Caco-2 (cell line): ENCODE measurements around the gene GRID1. TPM values are rescaled to one million over a fixed set of nuclear protein-coding genes. Genes with fewer than 3 reads are reported as not detected.

ENCODE experiments used
- BruUV-seq: library from RNA; stranded (reverse); fragments of 400-500 nt; replicated peaks from 2 replicates; lab custom pipeline; 2021; lab: Mats Ljungman, UMichigan
- CTCF ChIA-PET: fragments of 300-600 bp; sonication (Branson Sonifier 250); formaldehyde crosslinking; loops from one replicate; lab custom pipeline; 2022; ENCODE audit warnings: antibody characterized with exemption; lab: Charles Lee
- POLR2A ChIA-PET: fragments of 300-600 bp; sonication (Branson Sonifier 250); formaldehyde crosslinking; loops from one replicate; lab custom pipeline; 2022; ENCODE audit warnings: antibody characterized with exemption; lab: Charles Lee
- DNase-seq, 2 experiments: peaks; one replicate each; pipeline versions ENCODE4 v3.0.0 to v3.0.0-alpha.2; 2020 to 2022
- H3K27me3 ChIP-seq: replicated peaks from 2 replicates; pipeline ENCODE4 v1.6.0; 2011; ENCODE audit warnings: low read length; ENCODE audit not compliant: control insufficient read depth, insufficient read depth
- H3K36me3 ChIP-seq: 2 replicates; pipeline ENCODE4 v1.5.1; 2011; ENCODE audit warnings: low read length; ENCODE audit not compliant: control insufficient read depth, insufficient read depth
- H3K4me1 ChIP-seq: fragments of 250-450 bp; sonication (Bioruptor Pico); 2 replicates; pipeline ENCODE4 v1.5.1; 2020; ENCODE audit warnings: mild to moderate bottlenecking
- H3K4me3 ChIP-seq: 2 replicates; pipeline ENCODE4 v1.5.1; 2011; ENCODE audit warnings: low read depth, mild to moderate bottlenecking, control low read depth, low read length
- H3K9me3 ChIP-seq: fragments of 250-450 bp; sonication (Bioruptor Pico); 2 replicates; pipeline ENCODE4 v1.5.1; 2020; ENCODE audit warnings: mild to moderate bottlenecking, moderate library complexity
- H3K27ac Mint-ChIP-seq: one replicate; pipeline ENCODE4 v1.8.0; 2022; ENCODE audit warnings: mixed read lengths; ENCODE audit not compliant: unreplicated experiment
- H3K27me3 Mint-ChIP-seq: one replicate; pipeline ENCODE4 v1.8.0; 2022; ENCODE audit warnings: mixed read lengths; ENCODE audit not compliant: insufficient read depth, unreplicated experiment
- H3K36me3 Mint-ChIP-seq: one replicate; pipeline ENCODE4 v1.8.0; 2022; ENCODE audit warnings: mild to moderate bottlenecking, mixed read lengths; ENCODE audit not compliant: insufficient read depth, unreplicated experiment
- H3K4me1 Mint-ChIP-seq: one replicate; pipeline ENCODE4 v1.8.0; 2022; ENCODE audit warnings: low read depth, mixed read lengths; ENCODE audit not compliant: unreplicated experiment
- H3K4me3 Mint-ChIP-seq: one replicate; pipeline ENCODE4 v1.8.0; 2022; ENCODE audit warnings: mild to moderate bottlenecking, moderate library complexity, mixed read lengths; ENCODE audit not compliant: unreplicated experiment
- H3K9me3 Mint-ChIP-seq: one replicate; pipeline ENCODE4 v1.8.0; 2022; ENCODE audit warnings: mixed read lengths; ENCODE audit not compliant: unreplicated experiment
- intact Hi-C: fragments of 100-400 bp; cut with micrococcal nuclease; formaldehyde crosslinking; loops from one replicate; pipeline ENCODE4 v1.10.0; 2022; ENCODE audit not compliant: unreplicated experiment
- total RNA-seq: library from RNA; stranded (reverse); gene quantifications from 2 replicates; pipeline ENCODE4 v1.2.3, GENCODE V29; 2022
- TF ChIP-seq, protein P1 (sequence below), 2 experiments: fragments of 200-600 bp in 1 of 2; IDR thresholded peaks; 1 replicate in 1 of 2; 2 replicates in 1 of 2; pipeline versions ENCODE4 v1.5.1 to v1.8.0; 2011 to 2022; ENCODE audit warnings: antibody characterized with exemption in 1 of 2, control low read depth in 1 of 2, inconsistent platforms in 1 of 2, low read depth in 1 of 2, low read length in 1 of 2, mild to moderate bottlenecking in 1 of 2, moderate library complexity in 1 of 2; ENCODE audit not compliant: insufficient read depth in 1 of 2, severe bottlenecking in 1 of 2, unreplicated experiment in 1 of 2

The GRID1 gene
- total RNA-seq, 1 experiment from 2014 or later = 8.0 TPM

DNA sequence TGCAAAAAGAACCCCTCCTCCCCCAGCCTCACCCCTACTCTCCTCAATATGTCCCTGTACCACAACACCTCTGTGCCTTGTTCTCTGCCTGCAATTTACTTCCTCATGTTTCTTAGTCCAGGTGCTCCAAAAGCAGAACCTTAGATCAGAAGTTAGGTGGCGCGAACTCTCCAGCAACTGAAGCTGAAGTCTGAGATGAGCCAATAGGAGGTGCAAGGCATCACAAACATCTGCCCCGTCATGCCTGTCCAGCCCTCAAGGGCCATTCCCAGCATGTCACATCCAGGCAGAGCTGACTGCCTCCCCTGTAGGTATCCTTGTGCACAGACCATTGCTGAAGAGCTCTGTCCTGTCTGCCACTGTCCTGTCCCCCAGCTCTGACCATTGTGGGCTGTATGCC lies 508.8 kb downstream of the GRID1 start:
- H3K27ac Mint-ChIP-seq = no peak overlapping the region
- DNase-seq = no peak
- H3K27me3 Mint-ChIP-seq = peaks cover 3% of the 10 kb centered on the region

DNA sequence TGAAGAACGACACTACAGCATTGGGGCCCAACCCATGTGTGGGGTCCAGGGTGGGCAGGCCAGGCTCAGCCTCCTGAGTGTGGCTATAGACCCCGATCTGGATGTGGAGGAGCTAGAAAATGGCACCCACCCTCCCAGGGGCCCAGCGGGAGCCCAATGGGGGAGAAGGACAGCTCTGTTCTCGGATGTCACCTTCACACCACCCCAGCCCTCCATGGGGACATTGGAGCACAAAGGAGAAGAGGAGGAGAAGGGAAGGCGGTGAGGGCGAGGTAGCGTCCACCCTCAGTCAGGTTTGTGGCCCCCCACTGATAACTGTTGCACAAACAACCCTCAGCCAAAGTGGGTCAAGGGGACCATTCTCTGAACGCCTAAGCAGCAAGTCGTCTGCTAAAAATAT lies 509.3 kb downstream of the GRID1 start:
- Mint-ChIP-seq H3K27ac (no peak overlapping the region), H3K4me3 (no peak overlapping the region), H3K9me3 (peaks cover 14% of the 10 kb centered on the region), H3K36me3 (peaks cover 4% of the 10 kb centered on the region), H3K27me3 (peaks cover 3% of the 10 kb centered on the region), H3K4me1 (peaks cover 3% of the 10 kb centered on the region)
- DNase-seq = no peak
- Histone ChIP-seq H3K9me3 (no peaks in the 10 kb centered on the region), H3K4me1 (no peaks in the 10 kb centered on the region), H3K4me3 (no peak overlapping the region), H3K36me3 (no peaks in the 10 kb centered on the region), H3K27me3 (no peaks in the 10 kb centered on the region)
- TF ChIP-seq, protein P1, sequence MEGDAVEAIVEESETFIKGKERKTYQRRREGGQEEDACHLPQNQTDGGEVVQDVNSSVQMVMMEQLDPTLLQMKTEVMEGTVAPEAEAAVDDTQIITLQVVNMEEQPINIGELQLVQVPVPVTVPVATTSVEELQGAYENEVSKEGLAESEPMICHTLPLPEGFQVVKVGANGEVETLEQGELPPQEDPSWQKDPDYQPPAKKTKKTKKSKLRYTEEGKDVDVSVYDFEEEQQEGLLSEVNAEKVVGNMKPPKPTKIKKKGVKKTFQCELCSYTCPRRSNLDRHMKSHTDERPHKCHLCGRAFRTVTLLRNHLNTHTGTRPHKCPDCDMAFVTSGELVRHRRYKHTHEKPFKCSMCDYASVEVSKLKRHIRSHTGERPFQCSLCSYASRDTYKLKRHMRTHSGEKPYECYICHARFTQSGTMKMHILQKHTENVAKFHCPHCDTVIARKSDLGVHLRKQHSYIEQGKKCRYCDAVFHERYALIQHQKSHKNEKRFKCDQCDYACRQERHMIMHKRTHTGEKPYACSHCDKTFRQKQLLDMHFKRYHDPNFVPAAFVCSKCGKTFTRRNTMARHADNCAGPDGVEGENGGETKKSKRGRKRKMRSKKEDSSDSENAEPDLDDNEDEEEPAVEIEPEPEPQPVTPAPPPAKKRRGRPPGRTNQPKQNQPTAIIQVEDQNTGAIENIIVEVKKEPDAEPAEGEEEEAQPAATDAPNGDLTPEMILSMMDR (IDR thresholded peaks at IDR 0.05; ENCODE audit: insufficient read depth in 1 of 2, low read depth in 1 of 2, low read length in 1 of 2, severe bottlenecking in 1 of 2, unreplicated experiment in 1 of 2) = no peak
- BruUV-seq = no TSS peak
- CTCF ChIA-PET = no interaction called here
- intact Hi-C loops = no loop called here
- POLR2A ChIA-PET = no interaction called here

More for the DNA sequence above, 508.8 kb downstream of the GRID1 start:
- Histone ChIP-seq H3K36me3 (no peaks in the 10 kb centered on the region), H3K9me3 (no peaks in the 10 kb centered on the region), H3K4me1 (0 out of 2 replicates have a peak, but pooled peaks cover 1% of the 10 kb centered on the region), H3K4me3 (no peak overlapping the region), H3K27me3 (no peaks in the 10 kb centered on the region)
- BruUV-seq = no TSS peak
- POLR2A ChIA-PET = no interaction called here
- Mint-ChIP-seq H3K4me3 (no peak overlapping the region), H3K36me3 (peaks cover 2% of the 10 kb centered on the region), H3K9me3 (peaks cover 10% of the 10 kb centered on the region), H3K4me1 (peaks cover 8% of the 10 kb centered on the region)
- intact Hi-C loops = no loop called here
- TF ChIP-seq, protein P1 (IDR thresholded peaks at IDR 0.05; ENCODE audit: insufficient read depth in 1 of 2, low read depth in 1 of 2, low read length in 1 of 2, severe bottlenecking in 1 of 2, unreplicated experiment in 1 of 2) = no peak
- CTCF ChIA-PET = no interaction called here

DNA sequence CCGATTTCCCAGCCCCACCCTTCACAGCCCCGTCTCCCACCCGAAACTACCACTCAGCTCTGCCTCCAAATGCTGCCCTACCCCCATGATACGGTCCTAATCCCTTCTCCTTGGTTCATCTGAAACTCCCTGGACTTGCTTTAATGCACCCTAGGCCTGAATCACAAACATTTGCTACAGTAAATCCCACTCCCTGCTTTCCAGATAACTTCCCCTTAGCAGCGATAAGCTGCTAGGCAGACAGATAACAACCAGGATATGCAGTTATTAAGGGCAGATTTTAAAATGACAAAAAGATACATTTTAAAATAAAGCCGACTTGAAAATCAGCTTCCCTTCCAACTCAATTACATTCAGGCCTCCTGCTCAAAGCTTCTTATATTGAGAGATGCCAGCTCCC lies 514.7 kb downstream of the GRID1 start:
- Mint-ChIP-seq H3K27me3 (peaks cover 5% of the 10 kb centered on the region), H3K9me3 (peaks cover 14% of the 10 kb centered on the region), H3K4me3 (no peak overlapping the region)

More for the DNA sequence above, 514.7 kb downstream of the GRID1 start:
- no peaks in the 10 kb centered on the region for H3K36me3 ChIP-seq
- intact Hi-C loops = no loop called here
- H3K4me3 ChIP-seq = no peak overlapping the region
- no peaks in the 10 kb centered on the region for H3K9me3 ChIP-seq
- H3K4me1 ChIP-seq = no peaks in the 10 kb centered on the region
- no peaks in the 10 kb centered on the region for H3K4me1 Mint-ChIP-seq
- no peaks in the 10 kb centered on the region for H3K27me3 ChIP-seq
- POLR2A ChIA-PET = no interaction called here
- CTCF ChIA-PET = no interaction called here
- no peak overlapping the region for H3K27ac Mint-ChIP-seq
- DNase-seq = no peak
- peaks cover 4% of the 10 kb centered on the region for H3K36me3 Mint-ChIP-seq
- no TSS peak for BruUV-seq
- TF ChIP-seq, protein P1 (IDR thresholded peaks at IDR 0.05; ENCODE audit: insufficient read depth in 1 of 2, low read depth in 1 of 2, low read length in 1 of 2, severe bottlenecking in 1 of 2, unreplicated experiment in 1 of 2) = no peak
